Osteocyte (in vitro differentiated cells): ENCODE data around the gene SPTBN1. TPM values are rescaled to one million over a fixed set of nuclear protein-coding genes. Genes with fewer than 3 reads are reported as not detected.
A peak's percentile ranks its signal among the peaks of the same experiment; 100 is the strongest.

ENCODE experiments used
- DNase-seq: peaks from one replicate; pipeline ENCODE4 v3.0.0; 2021; ENCODE audit warnings: mixed read lengths; ENCODE audit not compliant: unreplicated experiment; ENCODE audit errors: extremely low spot score
- H3K27ac Mint-ChIP-seq: one replicate; pipeline ENCODE4 v1.8.0; 2021; ENCODE audit warnings: mild to moderate bottlenecking, mixed read lengths; ENCODE audit not compliant: unreplicated experiment
- H3K27me3 Mint-ChIP-seq: one replicate; pipeline ENCODE4 v1.8.0; 2021; ENCODE audit warnings: mixed read lengths; ENCODE audit not compliant: unreplicated experiment
- H3K36me3 Mint-ChIP-seq: one replicate; pipeline ENCODE4 v1.8.0; 2021; ENCODE audit warnings: mixed read lengths; ENCODE audit not compliant: unreplicated experiment
- H3K4me1 Mint-ChIP-seq: one replicate; pipeline ENCODE4 v1.8.0; 2021; ENCODE audit warnings: mixed read lengths; ENCODE audit not compliant: unreplicated experiment
- H3K4me3 Mint-ChIP-seq: one replicate; pipeline ENCODE4 v1.8.0; 2021; ENCODE audit warnings: mild to moderate bottlenecking, moderate library complexity, mixed read lengths; ENCODE audit not compliant: unreplicated experiment
- H3K9me3 Mint-ChIP-seq: one replicate; pipeline ENCODE4 v1.8.0; 2021; ENCODE audit warnings: mixed read lengths; ENCODE audit not compliant: unreplicated experiment
- CTCF ChIP-seq: fragments of 200-600 bp; sonication (generic); IDR thresholded peaks from 2 replicates; pipeline ENCODE4 v1.5.0; 2021; ENCODE audit warnings: antibody characterized with exemption, mild to moderate bottlenecking, moderate library complexity
- total RNA-seq: library from RNA; stranded (reverse); gene quantifications from 2 replicates; pipeline ENCODE4 v1.2.1, GENCODE V29; 2021

Gene SPTBN1
- total RNA-seq, 1 donor from 2014 or later: 248 TPM

- no peak overlapping the region for H3K27ac Mint-ChIP-seq
- peaks cover 41% of the 10 kb centered on the region for H3K4me1 Mint-ChIP-seq
- no peaks in the 10 kb centered on the region for H3K9me3 Mint-ChIP-seq
- no peaks in the 10 kb centered on the region for H3K27me3 Mint-ChIP-seq
- peaks cover 58% of the 10 kb centered on the region for H3K36me3 Mint-ChIP-seq
- no peak overlapping the region for H3K4me3 Mint-ChIP-seq
- no peak for TF ChIP-seq CTCF
- no peak for DNase-seq
Observed at GRCh38 chr2:54631755-54632154, 175.6 kb downstream of the SPTBN1 start.

GRCh38 chr2:54632733-54633692, 176.9 kb downstream of the SPTBN1 start:
- H3K27ac Mint-ChIP-seq: peak overlapping the region; percentile 95
- H3K4me1 Mint-ChIP-seq: peaks cover 46% of the 10 kb centered on the region
- peaks cover 55% of the 10 kb centered on the region for H3K36me3 Mint-ChIP-seq
- no peak for TF ChIP-seq CTCF
- no peak overlapping the region for H3K4me3 Mint-ChIP-seq
- H3K27me3 Mint-ChIP-seq: no peaks in the 10 kb centered on the region
- no peaks in the 10 kb centered on the region for H3K9me3 Mint-ChIP-seq
- no peak for DNase-seq

GRCh38 chr2:54634021-54634420, 177.9 kb downstream of the SPTBN1 start:
- no peaks in the 10 kb centered on the region for H3K27me3 Mint-ChIP-seq
- no peak overlapping the region for H3K4me3 Mint-ChIP-seq
- peaks cover 55% of the 10 kb centered on the region for H3K36me3 Mint-ChIP-seq
- peak overlapping the region; percentile 95 for H3K27ac Mint-ChIP-seq
- peaks cover 48% of the 10 kb centered on the region for H3K4me1 Mint-ChIP-seq
- H3K9me3 Mint-ChIP-seq: no peaks in the 10 kb centered on the region
- DNase-seq: no peak
- TF ChIP-seq CTCF: no peak

- Mint-ChIP-seq H3K4me1 (peaks cover 55% of the 10 kb centered on the region), H3K36me3 (peaks cover 56% of the 10 kb centered on the region), H3K27me3 (no peaks in the 10 kb centered on the region), H3K9me3 (no peaks in the 10 kb centered on the region), H3K27ac (peak overlapping the region; percentile 95), H3K4me3 (peak overlapping the region; percentile 64)
- DNase-seq: no peak
- TF ChIP-seq CTCF: no peak
Observed at GRCh38 chr2:54634564-54635511, 178.7 kb downstream of the SPTBN1 start.
